NB4 (cell line): ENCODE data around the gene VCPKMT.

Source experiments
- CTCF ChIP-seq: IDR thresholded peaks from one replicate; pipeline ENCODE4 v1.5.1; 2012; ENCODE audit warnings: low read depth, low read length
- MAX ChIP-seq: IDR thresholded peaks from 2 replicates; pipeline ENCODE4 v1.6.1; 2011; ENCODE audit warnings: low read depth, low read length
- POLR2A ChIP-seq: IDR thresholded peaks from 2 replicates; pipeline ENCODE4 v1.6.1; 2011; ENCODE audit warnings: mild to moderate bottlenecking; ENCODE audit not compliant: insufficient read length; ENCODE audit errors: extremely low read depth

GRCh38 chr14:50083467-50084337 is 32.7 kb downstream of the VCPKMT start:
- TF ChIP-seq CTCF, result no peak
- no peak for TF ChIP-seq MAX
- TF ChIP-seq POLR2A, result no peak
